Measurements from ENCODE around the gene THAP11.
"Not testable (repeated sequence)": the region's sequence is repeated elsewhere in the genome, so short reads cannot be mapped to it uniquely, and the experiment has no call there.

THAP11 gene

DNA sequence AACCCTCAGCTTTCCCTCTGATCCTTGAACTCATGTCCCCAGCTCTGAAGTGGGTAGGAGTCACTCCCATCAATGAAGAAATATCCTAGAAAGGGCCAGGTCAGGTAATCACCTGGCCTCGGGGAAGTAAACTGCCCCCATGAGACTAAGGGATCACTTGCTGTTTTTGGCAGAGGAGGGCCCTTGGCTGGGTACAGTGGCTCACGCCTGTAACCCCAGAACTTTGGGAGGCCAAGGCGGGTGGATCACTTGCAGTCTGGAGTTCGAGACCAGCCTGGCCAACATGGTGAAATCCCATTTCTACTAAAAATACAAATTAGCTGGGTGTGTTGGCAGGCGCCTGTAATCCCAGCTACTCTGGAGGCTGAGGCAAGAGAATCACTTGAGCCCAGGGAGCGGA lies 21.9 kb downstream of the THAP11 start:
- not testable (repeated sequence) for DNase-seq

DNA sequence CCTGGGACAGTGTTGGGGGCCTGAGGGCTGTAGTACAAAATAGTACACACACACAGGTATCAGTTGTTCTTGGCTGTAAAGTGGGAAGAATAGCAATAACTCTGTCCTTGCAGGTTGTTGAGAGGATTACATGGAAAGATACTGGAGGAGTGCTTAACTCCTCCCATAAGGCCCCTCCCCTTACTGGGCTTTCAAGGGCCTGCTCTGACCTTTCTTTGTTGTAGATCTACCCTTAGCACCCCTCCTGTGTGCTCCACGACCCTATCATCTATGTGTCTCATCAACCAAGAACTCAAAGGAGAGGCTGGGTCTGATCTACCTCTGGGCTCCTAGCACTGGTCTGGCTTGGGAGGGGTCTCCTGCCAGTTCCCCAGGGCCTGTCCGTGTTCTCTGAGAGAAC lies 22.5 kb downstream of the THAP11 start:
- no peak for DNase-seq

GRCh38 chr16:67865318-67865717 lies 23.2 kb downstream of the THAP11 start:
- DNase-seq: no peak

- DNase-seq: no peak
Measured at GRCh38 chr16:67868290-67868689, 26.2 kb downstream of the THAP11 start.

DNA sequence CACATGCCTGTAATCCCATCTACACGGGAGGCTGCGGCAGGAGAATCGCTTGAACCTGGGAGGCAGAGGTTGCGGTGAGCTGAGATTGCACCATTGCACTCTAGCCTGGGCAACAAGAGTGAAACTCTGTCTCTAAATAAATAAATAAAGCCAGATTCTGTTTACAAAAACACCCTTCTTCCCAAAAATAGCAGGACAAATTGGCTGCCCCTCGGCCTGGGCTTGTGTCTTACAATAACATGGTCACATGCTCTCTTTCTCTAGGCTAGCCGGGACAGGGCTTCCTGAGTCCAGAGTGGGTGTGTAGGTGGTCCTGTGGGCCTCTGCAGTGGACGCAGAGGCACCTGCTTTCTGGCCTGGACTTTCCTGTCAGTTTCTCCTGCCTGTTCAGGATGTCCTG lies 27.5 kb downstream of the THAP11 start:
- DNase-seq: no peak

- no peak for DNase-seq
Measured at GRCh38 chr16:67871256-67871655, 29.1 kb downstream of the THAP11 start.

DNA sequence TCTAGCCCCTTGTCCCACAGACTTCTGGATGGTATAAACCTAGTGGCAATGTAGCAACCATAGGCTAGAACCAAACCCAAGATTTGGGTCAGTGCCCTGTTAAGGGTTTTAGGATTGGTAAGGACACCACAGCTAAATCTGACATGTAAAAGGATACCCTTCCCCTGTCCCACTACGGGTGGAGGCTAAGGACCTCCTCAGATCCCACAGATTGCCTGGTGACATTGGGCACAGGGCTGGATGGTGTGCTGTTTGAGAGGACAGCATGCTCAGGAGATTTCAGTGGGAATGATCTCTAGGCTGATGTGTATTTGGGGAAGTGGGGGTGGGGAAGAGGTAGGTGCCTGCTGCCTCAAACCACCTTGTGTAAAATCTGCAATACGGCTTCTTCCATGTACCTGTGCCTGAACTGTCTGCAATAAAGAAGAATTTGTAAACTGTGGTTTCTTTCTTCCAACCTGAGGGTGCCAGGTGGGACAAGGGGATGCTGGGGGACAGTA lies 30.1 kb downstream of the THAP11 start:
- no peak for DNase-seq

- peak; percentile 13 for DNase-seq
Measured at GRCh38 chr16:67872631-67873434, 30.7 kb downstream of the THAP11 start, which contains the start of gene EDC4. Gene EDC4, plus strand, starts transcription at chr16:67873052. Its CDS starts 210 bp downstream, at chr16:67873262.

DNA sequence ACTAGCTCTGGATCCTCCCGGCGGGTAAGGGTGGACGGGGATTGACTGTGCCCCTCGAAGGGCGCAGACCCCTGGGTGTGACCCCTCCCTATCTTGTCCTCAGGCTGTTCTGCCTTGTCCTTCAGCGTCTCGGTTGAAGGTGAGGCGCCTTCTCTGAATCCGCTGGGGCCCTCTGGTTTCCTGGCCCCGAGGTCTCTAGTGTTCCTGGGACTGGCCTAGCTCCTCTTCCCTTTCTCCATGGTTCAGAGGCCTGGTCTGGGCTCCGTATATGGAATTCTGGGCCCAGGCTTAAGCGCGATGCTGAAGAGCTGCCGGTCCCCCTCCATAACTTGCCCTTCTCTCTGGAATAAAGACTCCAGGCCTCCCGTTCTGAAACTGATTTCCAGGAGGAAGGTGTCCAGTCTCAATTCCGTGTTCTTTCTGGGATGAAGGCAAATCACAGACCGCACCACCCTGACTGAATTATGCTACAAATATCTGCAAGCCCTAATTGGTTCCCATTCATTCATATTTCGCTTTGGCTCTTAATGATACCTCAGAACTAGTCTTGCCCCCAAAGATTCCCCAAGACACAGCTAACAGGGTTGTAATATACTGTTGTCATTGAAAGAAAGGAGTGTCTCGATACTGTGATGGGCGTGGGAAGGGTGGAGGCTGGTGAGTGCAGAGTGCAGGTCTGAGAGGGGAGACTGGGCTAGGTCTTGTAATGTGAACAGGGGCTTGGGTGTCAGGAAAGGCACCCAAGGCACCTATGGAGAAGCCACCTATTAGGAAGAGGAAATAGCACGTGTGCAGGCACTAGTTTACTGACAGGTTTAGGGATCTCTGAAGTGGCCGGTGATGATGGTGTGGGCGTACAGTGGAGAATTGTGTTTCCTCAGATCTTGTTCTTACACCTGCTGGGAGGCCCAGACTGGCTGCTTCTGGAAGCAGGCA lies 31.6 kb downstream of the THAP11 start:
- DNase-seq: no peak

- DNase-seq: no peak
Measured at GRCh38 chr16:67874372-67874771, 32.3 kb downstream of the THAP11 start.

DNA sequence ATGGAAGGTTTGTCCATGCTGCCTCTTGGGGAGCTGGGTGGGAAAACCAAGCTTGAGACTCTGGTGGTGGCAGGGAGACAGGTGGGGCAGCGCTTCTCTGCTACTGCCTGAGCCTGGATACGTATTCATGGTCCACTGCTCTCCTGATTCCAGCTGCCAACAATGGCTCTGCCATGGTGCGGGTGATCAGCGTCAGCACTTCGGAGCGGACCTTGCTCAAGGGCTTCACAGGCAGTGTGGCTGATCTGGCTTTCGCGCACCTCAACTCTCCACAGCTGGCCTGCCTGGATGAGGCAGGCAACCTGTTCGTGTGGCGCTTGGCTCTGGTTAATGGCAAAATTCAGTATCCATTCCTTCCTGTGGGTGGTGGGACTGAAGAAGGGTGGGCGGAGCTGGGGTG lies 34.9 kb downstream of the THAP11 start:
- no peak for DNase-seq

DNA sequence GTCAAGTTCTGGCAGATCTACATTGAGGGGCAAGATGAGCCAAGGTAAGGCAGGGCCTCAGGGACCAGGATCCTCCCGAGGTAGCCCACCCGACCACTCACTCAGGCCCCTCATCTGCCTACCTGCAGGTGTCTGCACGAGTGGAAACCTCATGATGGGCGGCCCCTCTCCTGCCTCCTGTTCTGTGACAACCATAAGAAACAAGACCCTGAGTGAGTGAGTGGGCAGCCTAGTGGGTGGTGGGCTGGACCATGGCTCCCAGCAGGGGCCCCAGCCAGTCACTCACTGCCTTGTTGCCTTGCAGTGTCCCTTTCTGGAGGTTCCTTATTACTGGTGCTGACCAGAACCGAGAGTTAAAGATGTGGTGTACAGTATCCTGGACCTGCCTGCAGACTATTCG lies 36.1 kb downstream of the THAP11 start:
- DNase-seq: no peak

- no peak for DNase-seq
Measured at GRCh38 chr16:67878846-67879245, 36.7 kb downstream of the THAP11 start.

GRCh38 chr16:67879462-67879861 lies 37.3 kb downstream of the THAP11 start:
- no peak for DNase-seq

- DNase-seq: no peak
Measured at GRCh38 chr16:67879936-67880335, 37.8 kb downstream of the THAP11 start.

GRCh38 chr16:67880584-67880983 lies 38.5 kb downstream of the THAP11 start:
- DNase-seq: no peak

DNA sequence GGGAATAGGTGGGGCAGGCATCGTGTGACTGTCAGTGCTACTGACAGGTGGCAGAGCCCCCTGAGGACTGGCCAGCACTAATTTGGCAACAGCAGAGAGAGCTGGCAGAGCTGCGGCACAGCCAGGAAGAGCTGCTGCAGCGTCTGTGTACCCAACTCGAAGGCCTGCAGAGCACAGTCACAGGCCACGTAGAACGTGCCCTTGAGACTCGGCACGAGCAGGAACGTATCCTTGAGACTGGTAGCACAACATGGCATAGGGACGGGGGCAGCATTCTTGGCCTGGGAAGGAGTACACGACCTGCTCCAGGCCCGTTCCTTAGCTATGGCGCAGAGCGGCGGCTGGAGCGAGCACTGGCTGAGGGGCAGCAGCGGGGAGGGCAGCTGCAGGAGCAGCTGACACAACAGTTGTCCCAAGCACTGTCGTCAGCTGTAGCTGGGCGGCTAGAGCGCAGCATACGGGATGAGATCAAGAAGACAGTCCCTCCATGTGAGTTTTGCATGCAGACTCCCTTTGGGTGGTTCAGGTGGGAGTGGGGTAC lies 39.6 kb downstream of the THAP11 start:
- no peak for DNase-seq

- DNase-seq: no peak
Measured at GRCh38 chr16:67882374-67883145, 40.4 kb downstream of the THAP11 start.

- no peak for DNase-seq
Measured at GRCh38 chr16:67883146-67883871, 41.2 kb downstream of the THAP11 start.

- no peak for DNase-seq
Measured at GRCh38 chr16:67883872-67884261, 41.7 kb downstream of the THAP11 start.

GRCh38 chr16:67884684-67885083 lies 42.6 kb downstream of the THAP11 start, which contains the start of gene NRN1L:
Gene NRN1L, plus strand, starts transcription at chr16:67884885. Its CDS starts 19 bp downstream, at chr16:67884904.
- no peak for DNase-seq

DNA sequence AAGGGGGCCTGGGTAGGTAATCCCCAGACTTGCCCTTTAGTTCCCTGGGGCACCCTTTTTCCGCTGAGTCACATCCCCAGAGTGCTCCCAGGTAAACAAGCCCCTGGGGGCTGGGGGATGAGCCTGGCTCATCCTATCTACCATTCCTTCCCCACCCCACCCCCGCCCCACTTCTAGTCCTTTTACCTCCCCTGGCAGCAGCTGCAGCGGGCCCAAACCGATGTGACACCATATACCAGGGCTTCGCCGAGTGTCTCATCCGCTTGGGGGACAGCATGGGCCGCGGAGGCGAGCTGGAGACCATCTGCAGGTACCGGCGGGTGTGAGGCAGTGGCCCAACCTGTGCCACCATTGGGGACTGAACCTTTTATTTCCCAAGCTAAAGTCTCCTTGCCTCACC lies 43.4 kb downstream of the THAP11 start:
- DNase-seq: no peak

All from DMS79 (cell line).